Raji (cell line): ENCODE measurements around the gene ADAM11.

Experiments
- POLR2A ChIP-seq: IDR thresholded peaks from 2 replicates; pipeline ENCODE4 v1.6.1; 2011; ENCODE audit warnings: low read depth, low read length, control low read depth; ENCODE audit not compliant: insufficient read depth

Gene ADAM11, protein sequence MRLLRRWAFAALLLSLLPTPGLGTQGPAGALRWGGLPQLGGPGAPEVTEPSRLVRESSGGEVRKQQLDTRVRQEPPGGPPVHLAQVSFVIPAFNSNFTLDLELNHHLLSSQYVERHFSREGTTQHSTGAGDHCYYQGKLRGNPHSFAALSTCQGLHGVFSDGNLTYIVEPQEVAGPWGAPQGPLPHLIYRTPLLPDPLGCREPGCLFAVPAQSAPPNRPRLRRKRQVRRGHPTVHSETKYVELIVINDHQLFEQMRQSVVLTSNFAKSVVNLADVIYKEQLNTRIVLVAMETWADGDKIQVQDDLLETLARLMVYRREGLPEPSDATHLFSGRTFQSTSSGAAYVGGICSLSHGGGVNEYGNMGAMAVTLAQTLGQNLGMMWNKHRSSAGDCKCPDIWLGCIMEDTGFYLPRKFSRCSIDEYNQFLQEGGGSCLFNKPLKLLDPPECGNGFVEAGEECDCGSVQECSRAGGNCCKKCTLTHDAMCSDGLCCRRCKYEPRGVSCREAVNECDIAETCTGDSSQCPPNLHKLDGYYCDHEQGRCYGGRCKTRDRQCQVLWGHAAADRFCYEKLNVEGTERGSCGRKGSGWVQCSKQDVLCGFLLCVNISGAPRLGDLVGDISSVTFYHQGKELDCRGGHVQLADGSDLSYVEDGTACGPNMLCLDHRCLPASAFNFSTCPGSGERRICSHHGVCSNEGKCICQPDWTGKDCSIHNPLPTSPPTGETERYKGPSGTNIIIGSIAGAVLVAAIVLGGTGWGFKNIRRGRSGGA

DNA sequence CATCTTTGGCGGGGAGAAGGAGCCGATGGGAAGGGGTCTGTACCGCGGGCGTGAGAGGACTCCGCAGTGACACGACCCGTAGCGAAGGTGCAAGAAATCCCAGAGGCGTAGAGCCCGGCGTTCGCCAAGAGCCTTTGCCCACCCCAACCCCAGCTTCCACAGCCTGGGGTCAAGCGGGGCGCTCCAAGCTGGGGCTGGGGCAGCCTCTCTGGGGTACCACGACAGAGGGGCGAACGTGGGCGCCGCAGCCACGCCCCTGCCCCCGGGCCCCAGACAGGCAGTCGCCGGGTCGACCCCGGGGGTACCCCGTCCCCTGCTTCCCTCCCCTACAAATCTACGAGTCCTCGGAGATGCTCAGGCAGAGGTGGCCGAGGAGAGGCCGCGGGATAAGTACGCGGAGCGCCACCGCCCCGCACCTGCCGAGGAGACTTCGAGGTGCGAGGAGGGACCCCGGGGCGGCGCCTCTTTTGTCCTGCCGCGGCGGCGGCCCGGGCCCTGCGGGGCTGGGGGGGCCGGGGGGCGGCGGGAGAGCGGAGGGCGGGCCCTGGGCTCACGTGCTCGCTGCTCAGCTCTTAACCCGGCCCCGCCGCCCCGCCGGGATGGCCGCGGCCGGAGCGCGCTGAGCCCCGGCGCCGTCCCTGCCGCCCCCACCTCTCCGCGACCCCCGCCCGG lies at the start of gene ADAM11:
Gene ADAM11 (plus strand): TSS at position 575 of the 672 bp plus-strand sequence. CDS start 212 bp downstream, outside the sequence.
- TF ChIP-seq POLR2A, result no peak

DNA sequence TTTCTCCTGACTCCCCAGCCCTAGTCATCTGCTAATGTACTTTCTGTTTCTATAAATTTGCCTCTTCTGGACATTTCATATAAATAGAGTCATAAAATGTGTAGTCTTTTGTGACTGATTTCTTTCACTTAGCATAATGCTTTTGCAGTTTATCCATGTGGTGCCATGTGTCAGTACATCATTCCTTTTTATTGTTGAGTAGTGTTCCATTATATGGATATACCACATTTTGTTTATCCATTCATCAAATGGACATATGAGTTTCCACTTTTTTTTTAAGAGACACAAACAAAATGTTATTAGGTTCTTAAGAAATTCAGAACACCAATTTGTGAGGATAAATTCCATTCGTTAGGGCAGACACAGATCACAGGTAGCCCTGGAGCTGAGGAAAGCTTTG lies 39.3 kb upstream of the ADAM11 start:
- TF ChIP-seq POLR2A, result no peak

DNA sequence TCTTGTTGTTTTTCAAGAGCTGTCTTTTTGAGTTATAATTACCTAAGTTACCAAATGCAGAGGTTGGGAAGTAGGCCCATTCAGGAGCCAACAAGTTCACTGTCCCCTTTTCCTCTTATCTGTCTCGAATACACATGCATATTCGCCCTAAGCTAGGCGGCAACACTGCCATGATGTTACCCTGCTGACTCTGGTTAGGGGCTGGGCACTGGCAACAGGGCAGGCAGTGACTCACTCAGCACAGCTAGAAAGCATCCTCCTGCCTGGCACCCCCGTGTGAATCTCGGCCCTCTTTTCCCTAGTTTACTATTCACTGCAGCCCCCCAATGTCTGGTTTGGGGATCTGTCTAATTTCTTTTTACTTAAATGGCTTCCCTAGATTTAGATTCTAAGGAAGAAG lies 36.5 kb upstream of the ADAM11 start:
- no peak for TF ChIP-seq POLR2A

DNA sequence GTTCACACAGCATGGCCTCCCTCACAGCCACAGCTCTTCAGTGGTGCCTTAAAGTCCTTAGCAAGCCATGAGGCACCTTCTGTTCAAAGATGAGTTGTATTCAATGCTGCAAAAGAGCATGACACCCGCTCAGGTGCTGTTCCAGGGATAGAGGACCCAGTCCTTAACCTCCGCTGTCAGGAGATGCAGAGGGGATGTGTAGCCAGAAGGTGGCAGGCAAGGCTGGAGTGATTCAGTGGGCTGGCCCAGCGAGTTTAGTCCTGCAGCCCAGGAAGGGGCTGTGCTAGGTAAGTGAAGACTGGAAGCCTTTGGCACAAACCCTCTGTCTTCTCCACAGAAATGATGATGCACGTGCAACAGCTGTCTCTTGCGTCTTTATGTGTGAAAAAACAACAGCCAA lies 25.0 kb upstream of the ADAM11 start:
- TF ChIP-seq POLR2A, result no peak

DNA sequence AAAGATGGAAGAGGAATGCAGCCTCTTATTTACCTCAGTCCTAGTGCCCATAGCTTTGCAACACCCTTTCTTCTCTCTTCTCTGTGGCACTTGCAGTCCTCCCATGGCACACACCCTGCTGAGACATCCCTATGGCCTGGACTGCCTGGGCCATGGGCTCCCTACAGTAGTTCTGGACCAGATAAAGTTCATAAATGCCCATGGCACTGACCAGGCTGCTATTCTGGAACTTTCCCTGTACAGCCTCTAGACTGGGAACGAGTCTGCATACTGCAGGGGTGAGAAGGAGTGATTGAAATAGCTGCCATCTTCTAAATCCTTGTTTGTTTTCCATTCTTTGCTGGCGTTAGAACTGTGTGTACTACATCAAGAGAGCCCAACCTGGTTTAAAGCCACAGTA lies 24.5 kb upstream of the ADAM11 start:
- TF ChIP-seq POLR2A, result no peak

DNA sequence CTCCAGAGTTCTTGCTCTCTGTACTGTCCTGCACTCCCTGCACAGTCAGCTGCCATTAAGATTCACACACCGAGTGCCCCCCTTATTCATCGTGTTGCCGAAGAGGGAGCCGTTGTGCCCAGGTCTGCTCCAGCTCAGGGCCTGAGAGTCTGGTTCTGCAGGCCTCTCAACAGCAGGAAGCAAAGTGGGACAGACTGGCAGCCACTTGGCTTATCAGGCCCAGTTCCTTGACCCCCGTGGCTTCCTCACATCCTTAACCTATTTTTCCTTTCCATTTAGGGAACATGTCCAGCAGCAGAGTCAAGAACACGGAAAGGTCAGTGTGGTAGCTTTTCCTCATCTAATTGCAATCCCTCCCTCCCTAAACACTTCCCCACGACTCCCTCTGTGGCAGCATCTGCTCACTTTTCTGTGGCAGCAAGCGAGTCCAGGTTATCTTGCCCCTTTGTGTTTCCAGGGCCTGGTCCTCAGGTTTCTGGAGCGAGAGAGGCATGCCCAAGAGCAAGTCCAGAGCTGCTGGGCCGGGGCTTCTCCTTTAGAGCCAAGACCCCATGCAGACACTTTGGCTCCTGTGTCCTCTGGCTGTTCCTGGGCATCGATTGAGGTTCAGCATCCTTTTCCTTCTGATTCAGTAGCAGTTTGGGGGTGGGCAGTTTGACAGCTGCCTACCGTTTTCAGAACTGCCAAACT lies 22.1 kb upstream of the ADAM11 start:
- no peak for TF ChIP-seq POLR2A

DNA sequence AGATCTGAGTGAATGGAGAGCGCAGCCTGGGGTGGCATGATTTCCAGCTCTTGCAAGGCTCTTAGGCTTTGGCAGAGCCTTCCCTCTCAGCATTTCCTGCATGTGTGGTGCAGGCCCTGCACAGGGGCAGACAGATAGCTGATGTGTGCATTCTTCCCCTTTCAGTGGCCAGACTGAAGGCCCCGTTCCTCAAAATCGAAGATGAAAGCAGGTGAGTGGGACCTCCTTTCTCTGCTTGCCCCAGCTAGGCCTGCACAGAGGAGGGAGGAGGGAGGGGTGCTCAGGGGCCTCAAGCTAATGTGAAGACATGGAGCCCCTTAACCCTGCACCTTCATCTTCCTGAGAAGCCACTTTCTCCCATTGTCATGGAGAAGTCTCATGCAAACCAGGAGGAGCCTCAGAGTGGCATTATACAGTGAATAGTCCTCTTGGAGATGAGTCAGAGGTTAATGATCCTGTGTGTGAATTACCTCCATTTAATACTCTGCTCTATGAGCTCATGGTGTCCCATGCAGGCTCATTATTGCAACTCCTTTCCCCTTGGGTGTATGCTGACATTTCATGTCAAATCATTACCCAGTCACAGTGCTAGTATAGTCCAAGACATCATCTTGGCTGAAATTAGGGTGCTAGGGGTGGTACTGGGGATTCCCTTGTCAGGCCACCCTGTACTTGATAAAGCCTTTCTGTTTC lies 20.4 kb upstream of the ADAM11 start:
- no peak for TF ChIP-seq POLR2A

DNA sequence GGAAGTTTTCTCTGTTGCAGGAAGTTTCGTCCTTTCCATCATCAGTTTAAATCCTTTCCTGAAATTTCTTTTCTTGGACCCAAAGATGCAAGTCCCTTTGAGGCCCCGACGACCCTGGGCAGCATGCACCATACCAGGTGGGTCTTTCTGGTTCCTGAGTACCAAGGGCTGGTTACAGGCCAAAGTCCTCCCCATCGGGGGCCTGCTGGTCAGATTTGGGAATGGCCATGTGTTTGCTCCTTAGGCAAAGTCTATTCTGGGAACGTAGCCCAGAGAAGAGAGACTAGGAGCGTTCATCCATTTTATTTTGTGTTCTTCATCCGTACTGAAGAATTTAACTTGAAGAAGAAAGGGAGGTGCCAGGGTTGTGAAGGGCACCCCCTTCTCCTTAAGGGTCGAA lies 17.5 kb upstream of the ADAM11 start:
- TF ChIP-seq POLR2A, result no peak

DNA sequence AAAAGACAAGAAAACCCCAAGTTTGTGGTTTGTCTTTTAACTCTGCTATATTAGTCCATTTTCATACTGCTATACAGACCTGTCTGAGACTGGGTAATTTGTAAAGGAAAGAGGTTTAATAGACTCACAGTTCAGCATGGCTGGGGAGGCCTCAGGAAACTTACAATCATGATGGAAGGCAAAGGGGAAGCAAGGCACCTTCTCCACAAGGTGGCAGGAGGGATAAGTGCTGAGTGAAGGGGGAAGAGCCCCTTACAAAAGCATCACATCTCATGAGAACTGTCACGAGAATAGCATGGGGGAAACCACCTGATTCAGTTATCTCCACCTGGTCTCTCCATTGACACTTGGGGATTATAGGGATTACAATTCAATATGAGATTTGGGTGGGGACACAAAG lies 13.5 kb upstream of the ADAM11 start:
- no peak for TF ChIP-seq POLR2A

DNA sequence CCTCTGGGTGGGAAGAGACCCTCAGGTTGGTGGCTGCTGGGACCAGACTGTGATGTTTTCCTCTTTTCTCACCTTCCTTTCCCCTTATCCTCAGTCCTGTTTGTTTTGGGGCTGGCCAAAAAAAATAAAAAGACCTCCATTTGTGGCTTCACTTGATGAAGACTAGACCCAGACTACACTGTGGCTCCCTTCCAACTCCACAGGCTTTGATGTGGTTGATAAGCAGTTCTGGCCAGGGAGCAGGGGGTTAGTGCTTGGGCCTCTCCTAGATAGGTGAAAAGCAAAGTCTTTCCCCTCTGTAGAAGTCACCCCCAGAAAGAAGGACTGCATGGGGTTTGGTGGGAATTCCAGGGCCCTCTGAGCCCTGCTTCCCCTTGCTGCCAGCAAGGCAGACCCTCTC lies 11.2 kb upstream of the ADAM11 start:
- TF ChIP-seq POLR2A, result no peak

DNA sequence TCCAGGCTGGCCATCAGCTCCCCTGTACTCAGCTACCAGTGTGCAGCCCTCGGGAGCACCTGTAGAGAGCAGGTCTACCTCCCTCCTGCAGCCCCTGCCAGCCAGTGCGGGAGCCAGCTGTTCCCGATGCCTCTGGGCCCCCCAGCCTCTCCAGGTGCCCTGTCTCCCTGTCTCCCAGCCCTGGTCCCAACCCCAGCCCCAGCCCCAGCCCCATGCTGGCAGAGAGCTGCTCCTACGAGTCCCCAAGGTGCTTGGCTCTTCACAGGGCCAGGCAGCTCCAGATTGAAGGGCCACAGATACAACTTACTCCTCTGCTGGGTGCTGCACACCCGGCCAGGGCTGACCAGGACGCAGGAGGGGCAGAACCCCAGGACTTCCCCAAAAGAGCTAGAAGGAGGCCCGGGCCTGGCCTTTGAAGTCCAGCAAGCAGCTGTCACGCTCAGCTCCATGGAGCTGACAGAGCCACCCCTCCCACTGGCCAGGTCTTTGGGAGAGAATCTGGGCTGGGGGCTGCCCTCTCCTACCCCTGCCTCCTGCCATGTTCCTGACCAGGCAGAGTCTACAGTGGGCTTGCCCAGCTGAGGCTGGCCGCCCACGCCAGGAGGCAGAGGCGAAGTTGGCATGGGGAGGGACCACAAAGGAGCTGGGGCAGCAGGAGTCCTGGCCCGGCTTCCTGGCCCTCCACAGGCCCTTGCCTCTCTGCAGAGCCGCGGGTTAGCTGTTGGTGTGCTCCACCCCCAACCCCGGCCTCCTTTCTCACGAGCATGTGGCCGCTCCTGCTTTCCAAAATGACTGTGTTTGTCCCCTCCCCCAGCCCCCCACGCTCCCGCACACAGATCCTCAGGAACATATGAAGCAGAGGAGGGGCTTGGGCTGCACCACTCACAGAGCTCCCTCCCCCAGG lies 9.5 kb upstream of the ADAM11 start:
- no peak for TF ChIP-seq POLR2A

DNA sequence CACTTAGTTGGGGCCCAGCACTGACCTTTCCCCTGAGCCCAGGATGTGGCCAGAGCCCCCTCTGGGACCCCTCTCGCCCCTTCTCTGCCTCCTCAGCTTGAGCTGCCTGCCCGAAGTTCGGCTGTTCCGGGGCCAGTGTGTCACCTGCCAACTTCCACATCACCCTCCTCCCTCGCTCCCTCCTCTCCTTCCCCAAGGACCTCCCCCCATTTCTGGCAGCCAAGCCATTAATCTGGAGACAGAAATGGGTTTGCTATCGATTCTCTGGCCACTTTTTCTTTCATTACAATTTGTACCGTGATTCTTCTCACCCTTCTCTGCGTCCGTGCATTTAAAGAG lies 8.8 kb upstream of the ADAM11 start:
- no peak for TF ChIP-seq POLR2A

DNA sequence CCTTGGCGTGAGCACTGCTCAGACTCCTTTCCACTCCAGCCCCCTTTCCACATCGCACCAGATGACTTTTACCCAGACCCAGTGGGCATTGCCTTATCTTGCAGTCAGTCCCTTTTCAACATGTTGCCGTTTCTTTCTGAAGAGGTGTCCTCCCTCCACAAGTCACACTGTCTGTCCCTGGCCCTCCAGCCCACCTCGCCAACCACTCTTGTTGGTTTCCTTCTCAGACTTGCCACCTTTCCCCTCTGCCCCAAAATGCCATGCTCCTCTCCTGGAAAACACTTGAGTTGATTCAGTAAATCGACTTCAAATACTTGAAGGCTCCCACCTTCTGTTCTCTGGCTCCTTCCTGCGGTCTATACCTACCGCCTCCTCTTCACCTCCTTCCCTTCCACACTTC lies 7.5 kb upstream of the ADAM11 start:
- no peak for TF ChIP-seq POLR2A

DNA sequence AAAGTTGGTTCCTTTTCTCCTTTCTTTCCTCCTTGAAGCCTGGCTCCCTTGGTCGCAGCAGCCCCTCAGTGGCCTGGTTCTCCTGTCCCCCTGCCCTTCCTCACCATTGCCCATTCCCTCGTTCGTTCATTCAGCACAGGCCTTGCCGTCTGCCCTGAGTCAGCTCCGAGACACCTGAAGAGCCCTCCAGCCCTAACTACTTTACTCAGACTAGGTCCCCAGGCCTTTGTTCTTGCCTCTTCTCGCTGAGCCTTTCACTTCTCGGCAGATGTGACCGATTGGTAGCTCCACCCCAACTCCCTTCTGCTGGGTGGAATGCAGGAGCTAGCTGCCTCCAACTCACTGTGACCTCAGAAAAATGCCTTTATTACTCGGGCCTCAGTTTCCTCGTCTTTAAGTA lies 7.0 kb upstream of the ADAM11 start:
- TF ChIP-seq POLR2A, result no peak
